Thoracic aorta (tissue), 2 donors: ENCODE measurements around the gene PTGDR. TPM values are rescaled to one million over a fixed set of nuclear protein-coding genes. Genes with fewer than 3 reads are reported as not detected.

Experiments
- ATAC-seq: fragments of 150-250 bp; one replicate; pipeline ENCODE4 v1.8.0; 2017; ENCODE audit warnings: low read depth; ENCODE audit not compliant: insufficient number of reproducible peaks, low FRiP score
- DNase-seq: peaks from one replicate; pipeline ENCODE4 v3.0.0-alpha.2; 2020; ENCODE audit warnings: low spot score
- H3K27ac ChIP-seq, 2 donors: fragments of 200-600 bp; sonication (generic); 1 replicate in 1 of 2; 2 replicates in 1 of 2; pipeline ENCODE4 v1.5.1; 2016; ENCODE audit warnings: mild to moderate bottlenecking in 2 of 2, moderate library complexity in 2 of 2
- H3K27me3 ChIP-seq: fragments of 200-600 bp; sonication (generic); replicated peaks from 2 replicates; pipeline ENCODE4 v1.6.0; 2016; ENCODE audit warnings: mild to moderate bottlenecking; ENCODE audit not compliant: insufficient read depth
- H3K36me3 ChIP-seq: fragments of 200-600 bp; sonication (generic); one replicate; pipeline ENCODE4 v1.5.1; 2016
- H3K4me1 ChIP-seq, 2 donors: fragments of 200-600 bp; sonication (generic); 1 replicate in 1 of 2; 2 replicates in 1 of 2; pipeline versions ENCODE4 v1.5.1 to v1.6.0; 2016; ENCODE audit warnings: low read depth in 2 of 2, mild to moderate bottlenecking in 1 of 2; ENCODE audit not compliant: control insufficient read depth in 1 of 2
- H3K4me3 ChIP-seq: fragments of 200-600 bp; sonication (generic); 2 replicates; pipeline ENCODE4 v1.5.1; 2016; ENCODE audit warnings: mild to moderate bottlenecking
- H3K9me3 ChIP-seq: fragments of 200-600 bp; sonication (generic); 2 replicates; pipeline ENCODE4 v1.5.1; 2016
- CTCF ChIP-seq: fragments of 200-600 bp; sonication (generic); IDR thresholded peaks from one replicate; pipeline ENCODE4 v1.5.1; 2019; ENCODE audit warnings: antibody characterized with exemption
- total RNA-seq, 2 donors: library from RNA; depleted of rRNA; stranded (reverse); fragments of >200 nt; gene quantifications; one replicate each; pipeline versions ENCODE4 v1.1.0 to v1.2.3, GENCODE V29; 2016

Gene PTGDR
- 1 to 10 TPM; 2.0 to 2.9 TPM for total RNA-seq

DNA sequence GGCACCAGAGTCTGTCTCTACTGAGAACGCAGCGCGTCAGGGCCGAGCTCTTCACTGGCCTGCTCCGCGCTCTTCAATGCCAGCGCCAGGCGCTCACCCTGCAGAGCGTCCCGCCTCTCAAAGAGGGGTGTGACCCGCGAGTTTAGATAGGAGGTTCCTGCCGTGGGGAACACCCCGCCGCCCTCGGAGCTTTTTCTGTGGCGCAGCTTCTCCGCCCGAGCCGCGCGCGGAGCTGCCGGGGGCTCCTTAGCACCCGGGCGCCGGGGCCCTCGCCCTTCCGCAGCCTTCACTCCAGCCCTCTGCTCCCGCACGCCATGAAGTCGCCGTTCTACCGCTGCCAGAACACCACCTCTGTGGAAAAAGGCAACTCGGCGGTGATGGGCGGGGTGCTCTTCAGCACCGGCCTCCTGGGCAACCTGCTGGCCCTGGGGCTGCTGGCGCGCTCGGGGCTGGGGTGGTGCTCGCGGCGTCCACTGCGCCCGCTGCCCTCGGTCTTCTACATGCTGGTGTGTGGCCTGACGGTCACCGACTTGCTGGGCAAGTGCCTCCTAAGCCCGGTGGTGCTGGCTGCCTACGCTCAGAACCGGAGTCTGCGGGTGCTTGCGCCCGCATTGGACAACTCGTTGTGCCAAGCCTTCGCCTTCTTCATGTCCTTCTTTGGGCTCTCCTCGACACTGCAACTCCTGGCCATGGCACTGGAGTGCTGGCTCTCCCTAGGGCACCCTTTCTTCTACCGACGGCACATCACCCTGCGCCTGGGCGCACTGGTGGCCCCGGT is at the start of gene PTGDR:
Gene PTGDR (plus strand): TSS at position 198 of the 778 bp plus-strand sequence. CDS start 117 bp downstream, at position 315.
- Histone ChIP-seq H3K27me3 (no peaks in the 10 kb centered on the region), H3K9me3 (no peaks in the 10 kb centered on the region), H3K27ac (no peak within 1 kb of the TSS), H3K4me3 (peak within 1 kb of the TSS; percentile 65), H3K4me1 (peaks cover 0 to 19% of the 10 kb centered on the region in 2 donors), H3K36me3 (no peaks in the 10 kb centered on the region)
- ATAC-seq (no peak), DNase-seq (no peak)
- TF ChIP-seq CTCF = no peak

- Histone ChIP-seq H3K36me3 (no peaks in the 10 kb centered on the region), H3K4me3 (no peak overlapping the region), H3K9me3 (no peaks in the 10 kb centered on the region), H3K27me3 (no peaks in the 10 kb centered on the region), H3K27ac (no peak overlapping the region), H3K4me1 (no peaks in the 10 kb centered on the region)
- ATAC-seq = no peak
- DNase-seq = no peak
- no peak for TF ChIP-seq CTCF
Measured at GRCh38 chr14:52219488-52220084, 47.9 kb upstream of the PTGDR start.

- H3K4me3 ChIP-seq = peak overlapping the region; percentile 23
- TF ChIP-seq CTCF = no peak
- no peaks in the 10 kb centered on the region for H3K9me3 ChIP-seq
- H3K27me3 ChIP-seq = no peaks in the 10 kb centered on the region
- ATAC-seq = no peak
- no peaks in the 10 kb centered on the region for H3K4me1 ChIP-seq
- no peak for DNase-seq
- H3K36me3 ChIP-seq = no peaks in the 10 kb centered on the region
- H3K27ac ChIP-seq = no peak overlapping the region
Measured at GRCh38 chr14:52220924-52221811, 46.3 kb upstream of the PTGDR start.

DNA sequence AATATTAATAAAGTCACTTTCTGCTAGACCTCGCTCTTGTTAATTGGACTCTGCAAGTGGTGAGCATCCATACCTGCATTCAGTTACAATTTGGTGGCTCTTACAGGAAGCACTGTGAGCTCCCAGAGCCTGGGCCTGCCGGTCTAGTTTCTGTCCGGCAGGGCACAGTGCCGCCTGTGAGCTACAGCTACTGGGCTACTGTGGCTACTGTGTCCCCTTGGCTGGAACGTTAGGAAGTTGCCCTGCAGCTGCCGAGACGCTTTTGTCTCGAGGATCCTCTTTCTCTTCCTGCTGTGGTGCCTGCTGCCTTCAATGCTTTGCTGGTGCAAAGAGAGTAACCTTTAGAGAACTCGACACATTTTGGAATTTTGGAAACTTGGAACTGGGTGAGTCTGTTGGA is 44.6 kb upstream of the PTGDR start:
- Histone ChIP-seq H3K27ac (no peak overlapping the region), H3K4me3 (no peak overlapping the region), H3K27me3 (no peaks in the 10 kb centered on the region), H3K36me3 (no peaks in the 10 kb centered on the region), H3K4me1 (no peaks in the 10 kb centered on the region), H3K9me3 (no peaks in the 10 kb centered on the region)
- TF ChIP-seq CTCF = no peak
- ATAC-seq = no peak
- no peak for DNase-seq
